AG09319 (cell line): ENCODE measurements around the gene AMHR2.

Source experiments
- DNase-seq: peaks from one replicate; pipeline ENCODE4 v3.0.0-alpha.2; 2010; ENCODE audit warnings: low read depth; ENCODE audit errors: extremely low read depth
- CTCF ChIP-seq: IDR thresholded peaks from 2 replicates; pipeline ENCODE4 v1.5.1; 2011; ENCODE audit warnings: low read depth, mild to moderate bottlenecking, inconsistent platforms, low read length, moderate library complexity

Gene AMHR2

GRCh38 chr12:53479331-53479730 lies 55.7 kb downstream of the AMHR2 start:
- DNase-seq: no peak
- no peak for TF ChIP-seq CTCF

- no peak for TF ChIP-seq CTCF
- no peak for DNase-seq
Observed at GRCh38 chr12:53480491-53481442, 57.1 kb downstream of the AMHR2 start.
